ENCODE data around the gene RPH3AL.

GRCh38 chr17:278055-278675 is 74.4 kb downstream of the RPH3AL start:
- TF ChIP-seq EP300 (IDR thresholded peaks at IDR 0.05) (no peak), CTCF (IDR thresholded peaks at IDR 0.05) (no peak), POLR2A (IDR thresholded peaks at IDR 0.05) (no peak)
